LNCaP clone FGC (cell line): ENCODE measurements around the gene PDCL2.
"Not testable (repeated sequence)": the region's sequence is repeated elsewhere in the genome, so short reads cannot be mapped to it uniquely, and the experiment has no call there.

Experiments used
- DNase-seq: peaks from one replicate; pipeline ENCODE4 v3.0.0-alpha.2; 2011; ENCODE audit warnings: low read depth
- H3K4me3 ChIP-seq: 2 replicates; pipeline ENCODE4 v1.5.1; 2011; ENCODE audit warnings: mild to moderate bottlenecking, low read depth, low read length, control low read depth
- CTCF ChIP-seq: IDR thresholded peaks from 2 replicates; pipeline ENCODE4 v1.5.1; 2012; ENCODE audit warnings: mild to moderate bottlenecking; ENCODE audit not compliant: control insufficient read depth, insufficient read depth; ENCODE audit errors: extremely low read depth

The PDCL2 gene

DNA sequence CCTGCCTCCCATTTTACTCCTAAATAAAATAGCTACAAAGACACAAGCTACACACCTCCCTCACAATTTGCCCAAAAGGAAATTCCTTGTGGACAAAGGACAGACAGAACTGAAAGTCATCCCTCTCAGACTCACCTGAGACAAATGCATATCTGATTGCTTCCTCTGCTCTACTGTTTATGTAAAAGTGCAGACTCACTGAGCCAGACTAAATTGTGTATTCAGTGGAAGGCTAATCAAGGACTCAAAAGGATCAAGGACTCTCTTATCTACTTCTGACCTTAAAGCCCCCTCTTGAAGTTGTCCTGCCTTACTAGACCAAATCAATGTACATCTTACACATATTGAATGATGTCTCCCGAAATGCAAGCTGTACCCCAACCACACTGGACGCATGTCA, 3.9 kb downstream of the PDCL2 start:
- no peak overlapping the region for H3K4me3 ChIP-seq
- TF ChIP-seq CTCF = no peak
- no peak for DNase-seq

- not testable (repeated sequence) for H3K4me3 ChIP-seq, DNase-seq
These were observed 9.3 kb downstream of the PDCL2 start for GRCh38 chr4:55582773-55583172.

DNA sequence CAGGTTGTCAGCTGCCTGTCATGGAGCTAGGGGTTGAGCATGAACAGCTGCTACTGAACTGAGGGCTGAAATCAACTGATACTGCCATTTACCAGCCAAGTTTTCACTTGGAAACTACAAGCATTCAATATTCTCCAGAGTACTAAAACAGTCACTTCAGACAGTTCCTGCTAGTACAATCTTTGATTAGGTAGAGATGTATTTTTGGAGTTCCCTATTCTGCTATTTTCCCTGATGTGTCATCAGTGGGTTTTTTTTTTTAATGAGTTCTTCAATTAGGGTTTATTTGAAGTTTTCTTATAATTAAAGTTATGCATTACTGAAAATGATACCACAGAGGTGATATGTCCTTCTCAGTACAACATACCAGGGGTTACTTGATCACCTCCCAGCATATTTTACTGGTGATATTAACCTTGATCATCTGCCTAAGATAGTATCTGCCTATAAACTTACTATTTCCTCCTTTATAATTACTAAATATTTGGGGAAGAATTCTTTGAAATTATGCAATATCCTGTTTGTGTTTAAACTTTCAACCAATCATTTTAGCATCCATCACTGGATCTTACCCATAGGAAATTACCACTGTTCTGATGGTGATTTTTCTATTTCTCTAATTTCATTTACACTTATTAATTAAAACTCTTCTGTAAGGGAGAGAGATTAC, 13.6 kb downstream of the PDCL2 start:
- no peak overlapping the region for H3K4me3 ChIP-seq
- no peak for TF ChIP-seq CTCF
- peak; percentile 2 for DNase-seq

- TF ChIP-seq CTCF = no peak
- no peak overlapping the region for H3K4me3 ChIP-seq
- DNase-seq = no peak
These were observed 16.5 kb downstream of the PDCL2 start for GRCh38 chr4:55575513-55575912.

GRCh38 chr4:55574252-55574651, 17.8 kb downstream of the PDCL2 start:
- no peak for TF ChIP-seq CTCF
- H3K4me3 ChIP-seq = no peak overlapping the region
- DNase-seq = no peak

- TF ChIP-seq CTCF = no peak
- no peak overlapping the region for H3K4me3 ChIP-seq
- no peak for DNase-seq
These were observed 20.2 kb downstream of the PDCL2 start for GRCh38 chr4:55571806-55572205.

- peak; percentile 32 for DNase-seq
- TF ChIP-seq CTCF = no peak
These were observed 23.0 kb downstream of the PDCL2 start for GRCh38 chr4:55568905-55569504.

More at GRCh38 chr4:55568905-55569504, 23.0 kb downstream of the PDCL2 start:
- H3K4me3 ChIP-seq = no peak overlapping the region
